PC-9 (cell line): ENCODE results near the gene DOCK3. TPM values are rescaled to one million over a fixed set of nuclear protein-coding genes. Genes with fewer than 3 reads are reported as not detected.

Experiments
- BruUV-seq: library from RNA; stranded (reverse); fragments of 400-500 nt; replicated peaks from 2 replicates; lab custom pipeline; 2021; lab: Mats Ljungman, UMichigan
- CTCF ChIA-PET: fragments of 300-600 bp; sonication (Branson Sonifier 250); formaldehyde crosslinking; loops from one replicate; lab custom pipeline; 2022; ENCODE audit warnings: antibody characterized with exemption; lab: Charles Lee
- POLR2A ChIA-PET: fragments of 300-600 bp; sonication (Branson Sonifier 250); formaldehyde crosslinking; loops from one replicate; lab custom pipeline; 2022; ENCODE audit warnings: antibody characterized with exemption; ENCODE audit not compliant: unreplicated experiment; lab: Charles Lee
- DNase-seq, 2 experiments: peaks; one replicate each; pipeline versions ENCODE4 v3.0.0 to v3.0.0-alpha.2; 2015 to 2022; ENCODE audit warnings: mixed read lengths in 1 of 2
- H2AFZ ChIP-seq: fragments of 200-600 bp; sonication (generic); 2 replicates; pipeline ENCODE4 v1.8.1; 2017; ENCODE audit warnings: antibody characterized with exemption
- H3F3A ChIP-seq: fragments of 200-600 bp; sonication (generic); 2 replicates; pipeline ENCODE4 v1.8.1; 2017; ENCODE audit warnings: antibody characterized with exemption, mild to moderate bottlenecking, low read depth; ENCODE audit not compliant: insufficient read depth
- H3K27ac ChIP-seq: fragments of 200-600 bp; sonication (generic); 2 replicates; pipeline ENCODE4 v1.6.1; 2016; ENCODE audit warnings: mixed run types
- H3K27me3 ChIP-seq: fragments of 200-600 bp; sonication (generic); 2 replicates; pipeline ENCODE4 v1.6.1; 2016; ENCODE audit warnings: low read depth, mixed run types; ENCODE audit not compliant: insufficient read depth
- H3K36me3 ChIP-seq: fragments of 200-600 bp; sonication (generic); 2 replicates; pipeline ENCODE4 v1.6.1; 2016; ENCODE audit warnings: low read depth, mixed run types
- H3K4me1 ChIP-seq: fragments of 200-600 bp; sonication (generic); replicated peaks from 2 replicates; pipeline ENCODE4 v1.6.1; 2016; ENCODE audit warnings: mixed run types; ENCODE audit not compliant: insufficient read depth
- H3K4me2 ChIP-seq: fragments of 200-600 bp; sonication (generic); 2 replicates; pipeline ENCODE4 v1.6.1; 2017; ENCODE audit warnings: mixed run types
- H3K4me3 ChIP-seq: fragments of 200-600 bp; sonication (generic); 2 replicates; pipeline ENCODE4 v1.6.1; 2016; ENCODE audit warnings: mixed run types
- H3K79me2 ChIP-seq: fragments of 200-600 bp; sonication (generic); 2 replicates; pipeline ENCODE4 v1.6.1; 2017; ENCODE audit warnings: low read depth, mixed run types
- H3K9me2 ChIP-seq: fragments of 200-600 bp; sonication (generic); 2 replicates; pipeline ENCODE4 v1.8.1; 2017; ENCODE audit warnings: mild to moderate bottlenecking; ENCODE audit not compliant: insufficient read depth
- H3K9me3 ChIP-seq: fragments of 200-600 bp; sonication (generic); 2 replicates; pipeline ENCODE4 v1.8.1; 2016; ENCODE audit warnings: low read depth; ENCODE audit not compliant: insufficient read depth
- H4K20me1 ChIP-seq: fragments of 200-600 bp; sonication (generic); 2 replicates; pipeline ENCODE4 v1.8.1; 2017; ENCODE audit not compliant: insufficient read depth
- EZH2 ChIP-seq: fragments of 200-600 bp; sonication (generic); IDR thresholded peaks from 2 replicates; pipeline ENCODE4 v1.8.0; 2017; ENCODE audit warnings: antibody characterized with exemption, low read depth
- intact Hi-C: fragments of 100-400 bp; cut with micrococcal nuclease; formaldehyde crosslinking; loops from one replicate; pipeline ENCODE4 v1.10.0; 2022; ENCODE audit not compliant: unreplicated experiment
- total RNA-seq: library from RNA; stranded (reverse); gene quantifications from 2 replicates; pipeline ENCODE4 v1.2.3, GENCODE V29; 2021
- TF ChIP-seq, protein P1 (sequence below): fragments of 200-600 bp; sonication (generic); conservative IDR thresholded peaks from 2 replicates; pipeline ENCODE4 v1.6.1; 2017; ENCODE audit warnings: mixed run types, antibody characterized with exemption, mild to moderate bottlenecking, moderate library complexity

Gene DOCK3
- total RNA-seq, 1 experiment from 2014 or later: 16.9 TPM

DNA sequence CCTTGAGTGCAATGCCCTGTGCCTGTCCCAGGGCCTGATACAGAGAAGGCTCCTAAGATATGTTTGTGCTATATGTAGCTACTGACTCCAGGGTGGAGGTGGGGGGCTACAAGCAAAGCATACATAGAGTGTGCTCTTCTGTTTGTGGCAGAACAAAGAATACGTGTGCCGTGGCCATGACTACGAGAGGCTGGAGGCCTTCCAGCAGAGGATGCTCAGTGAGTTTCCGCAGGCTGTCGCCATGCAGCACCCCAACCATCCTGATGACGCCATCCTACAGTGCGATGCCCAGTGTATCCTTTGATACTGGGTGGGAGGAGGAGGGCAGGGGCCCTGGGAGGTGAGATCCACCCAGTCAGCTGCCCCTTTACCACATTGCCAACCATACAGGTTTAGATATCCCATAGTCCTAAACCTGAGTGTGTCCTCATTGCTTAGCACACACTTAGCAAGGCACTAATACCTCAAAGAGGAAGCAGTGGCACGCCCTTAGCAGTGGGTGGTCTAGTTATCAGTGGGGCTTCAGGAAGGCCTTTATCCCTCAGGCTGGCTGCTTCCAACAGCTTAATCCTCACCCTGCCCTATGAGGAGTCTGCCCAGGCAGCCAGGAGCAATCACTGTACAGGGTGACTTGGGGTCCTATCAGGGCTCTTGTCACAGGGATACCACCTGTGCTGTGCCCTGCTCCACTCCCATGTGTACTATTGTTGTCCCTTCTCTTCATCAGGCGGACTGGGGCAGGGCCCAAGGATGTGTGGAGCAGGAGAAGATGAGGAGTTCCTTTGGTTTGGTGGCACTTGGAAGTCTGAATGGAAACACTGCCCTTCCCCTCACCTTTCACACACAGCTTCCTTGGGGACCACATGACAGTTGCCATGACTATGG lies 680.2 kb downstream of the DOCK3 start:
- H3K9me2 ChIP-seq: no peaks in the 10 kb centered on the region
- no peak for DNase-seq
- peaks cover 13% of the 10 kb centered on the region; the same call in 1 of the 2 replicates for H3F3A ChIP-seq
- H3K4me2 ChIP-seq: peak overlapping the region; percentile 72; the same call in 1 of the 2 replicates
- peaks cover 26% of the 10 kb centered on the region for H3K4me1 ChIP-seq
- H3K36me3 ChIP-seq: peaks cover 6% of the 10 kb centered on the region; the same call in 1 of the 2 replicates
- POLR2A ChIA-PET: no interaction called here
- TF ChIP-seq, protein P1, sequence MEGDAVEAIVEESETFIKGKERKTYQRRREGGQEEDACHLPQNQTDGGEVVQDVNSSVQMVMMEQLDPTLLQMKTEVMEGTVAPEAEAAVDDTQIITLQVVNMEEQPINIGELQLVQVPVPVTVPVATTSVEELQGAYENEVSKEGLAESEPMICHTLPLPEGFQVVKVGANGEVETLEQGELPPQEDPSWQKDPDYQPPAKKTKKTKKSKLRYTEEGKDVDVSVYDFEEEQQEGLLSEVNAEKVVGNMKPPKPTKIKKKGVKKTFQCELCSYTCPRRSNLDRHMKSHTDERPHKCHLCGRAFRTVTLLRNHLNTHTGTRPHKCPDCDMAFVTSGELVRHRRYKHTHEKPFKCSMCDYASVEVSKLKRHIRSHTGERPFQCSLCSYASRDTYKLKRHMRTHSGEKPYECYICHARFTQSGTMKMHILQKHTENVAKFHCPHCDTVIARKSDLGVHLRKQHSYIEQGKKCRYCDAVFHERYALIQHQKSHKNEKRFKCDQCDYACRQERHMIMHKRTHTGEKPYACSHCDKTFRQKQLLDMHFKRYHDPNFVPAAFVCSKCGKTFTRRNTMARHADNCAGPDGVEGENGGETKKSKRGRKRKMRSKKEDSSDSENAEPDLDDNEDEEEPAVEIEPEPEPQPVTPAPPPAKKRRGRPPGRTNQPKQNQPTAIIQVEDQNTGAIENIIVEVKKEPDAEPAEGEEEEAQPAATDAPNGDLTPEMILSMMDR: no peak
- no peak for TF ChIP-seq EZH2
- H3K79me2 ChIP-seq: no peaks in the 10 kb centered on the region
- H3K27me3 ChIP-seq: no peaks in the 10 kb centered on the region
- H3K27ac ChIP-seq: peak overlapping the region; percentile 74
- H4K20me1 ChIP-seq: no peaks in the 10 kb centered on the region
- no peak overlapping the region for H2AFZ ChIP-seq
- no peaks in the 10 kb centered on the region for H3K9me3 ChIP-seq
- BruUV-seq: no TSS peak
- no peak overlapping the region for H3K4me3 ChIP-seq
- intact Hi-C loops: no loop called here
- CTCF ChIA-PET: interaction anchor here (1.4 kb wide), 1 partner anchor 11 kb away, joined by 3 read pairs; no protein-coding TSS in a partner anchor

DNA sequence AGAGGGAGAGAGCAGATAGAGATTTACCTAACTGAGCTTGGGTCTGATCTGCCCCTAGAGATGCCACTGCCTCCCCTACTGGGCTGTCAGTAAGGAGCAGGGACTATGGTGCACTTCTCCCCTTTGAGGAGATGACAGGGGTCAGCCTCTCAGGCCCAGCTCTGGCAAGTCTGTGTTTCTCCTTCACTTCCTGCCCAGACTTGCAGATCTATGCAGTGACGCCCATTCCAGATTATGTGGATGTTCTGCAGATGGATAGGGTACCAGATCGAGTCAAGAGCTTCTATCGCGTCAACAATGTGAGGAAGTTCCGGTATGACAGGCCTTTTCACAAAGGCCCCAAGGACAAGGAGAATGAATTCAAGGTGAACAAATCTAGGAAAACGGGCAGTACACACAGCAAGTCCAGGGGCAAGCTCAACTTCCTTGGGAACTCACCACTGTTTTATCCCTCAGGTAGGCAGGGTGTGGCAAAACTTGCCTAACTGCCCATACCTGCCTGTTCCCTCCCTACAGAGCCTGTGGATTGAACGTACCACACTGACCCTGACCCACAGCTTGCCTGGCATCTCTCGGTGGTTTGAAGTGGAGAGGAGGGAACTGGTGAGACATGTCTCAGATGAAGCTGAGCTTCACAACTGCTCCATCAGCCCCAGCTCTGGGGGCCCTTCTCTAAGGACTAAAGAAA lies 681.3 kb downstream of the DOCK3 start:
- no peak for TF ChIP-seq EZH2
- TF ChIP-seq, protein P1: no peak
- intact Hi-C loops: no loop called here
- ChIA-PET POLR2A (interaction anchor here (0.6 kb wide), 2 partner anchors 16 to 673 kb away, joined by 3 to 8 read pairs; no protein-coding TSS in a partner anchor), CTCF (interaction anchor here (0.5 to 1.4 kb wide), 5 partner anchors 12 to 692 kb away, joined by 3 to 6 read pairs (median 3); partner anchors contain the start of gene MANF)
- H3K9me3 ChIP-seq: no peaks in the 10 kb centered on the region
- H2AFZ ChIP-seq: no peak overlapping the region
- peak overlapping the region; percentile 74 for H3K27ac ChIP-seq
- BruUV-seq: no TSS peak
- peaks cover 6% of the 10 kb centered on the region; the same call in 1 of the 2 replicates for H3K36me3 ChIP-seq
- DNase-seq: peak; percentile 57 to 81
- peaks cover 26% of the 10 kb centered on the region for H3K4me1 ChIP-seq
- no peak overlapping the region for H3K4me3 ChIP-seq
- peak overlapping the region; percentile 72 for H3K4me2 ChIP-seq
- H3K9me2 ChIP-seq: no peaks in the 10 kb centered on the region
- H3K27me3 ChIP-seq: no peaks in the 10 kb centered on the region
- H4K20me1 ChIP-seq: no peaks in the 10 kb centered on the region
- no peaks in the 10 kb centered on the region for H3K79me2 ChIP-seq
- peaks cover 13% of the 10 kb centered on the region; the same call in 1 of the 2 replicates for H3F3A ChIP-seq

DNA sequence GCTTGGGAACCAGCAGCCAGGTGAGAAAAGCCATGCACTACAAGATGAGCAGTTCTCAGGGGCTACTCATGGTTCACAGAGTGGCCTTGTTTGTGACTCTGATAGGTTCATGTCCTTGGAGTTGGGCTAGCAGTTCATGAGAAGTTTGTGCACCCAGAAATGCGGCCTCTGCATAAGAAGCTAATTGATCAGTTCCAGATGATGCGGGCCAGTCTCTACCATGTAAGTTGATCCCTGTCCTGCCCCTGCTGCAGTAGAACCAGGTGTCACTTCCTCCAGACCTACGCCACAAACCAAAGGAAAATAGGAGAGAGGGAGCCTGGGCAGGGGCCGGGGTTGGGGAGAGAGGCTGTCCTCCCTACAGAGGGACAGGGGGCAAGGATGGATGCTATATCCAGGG lies 683.1 kb downstream of the DOCK3 start:
- peaks cover 26% of the 10 kb centered on the region for H3K4me1 ChIP-seq
- CTCF ChIA-PET: no interaction called here

More for the DNA sequence above, 683.1 kb downstream of the DOCK3 start:
- H3K9me3 ChIP-seq: no peaks in the 10 kb centered on the region
- intact Hi-C loops: no loop called here
- H2AFZ ChIP-seq: no peak overlapping the region
- H3K36me3 ChIP-seq: peaks cover 6% of the 10 kb centered on the region; the same call in 1 of the 2 replicates
- DNase-seq: no peak
- H3K27ac ChIP-seq: no peak overlapping the region
- BruUV-seq: no TSS peak
- no peaks in the 10 kb centered on the region for H3K27me3 ChIP-seq
- no peak for TF ChIP-seq EZH2
- TF ChIP-seq, protein P1: no peak
- POLR2A ChIA-PET: no interaction called here
- H3K4me2 ChIP-seq: no peak overlapping the region
- no peaks in the 10 kb centered on the region for H4K20me1 ChIP-seq
- H3K4me3 ChIP-seq: no peak overlapping the region
- no peaks in the 10 kb centered on the region for H3K9me2 ChIP-seq
- H3K79me2 ChIP-seq: no peaks in the 10 kb centered on the region
- peaks cover 13% of the 10 kb centered on the region; the same call in 1 of the 2 replicates for H3F3A ChIP-seq
